Lung (tissue), 12 donors: Measurements from ENCODE around the gene UPK3A. TPM values are rescaled to one million over a fixed set of nuclear protein-coding genes. Genes with fewer than 3 reads are reported as not detected.

Experiments used
- ATAC-seq: fragments of 200-7000 bp; cut with Tn5 transposase; one replicate; pipeline ENCODE4 v1.9.1; 2020; ENCODE audit warnings: moderate number of reproducible peaks; ENCODE audit not compliant: insufficient read depth, low FRiP score
- DNase-seq, 3 donors: peaks; one replicate each; pipeline ENCODE4 v3.0.0-alpha.2; 2013 to 2017
- H3K27ac ChIP-seq, 2 donors: one replicate each; pipeline ENCODE4 v1.5.1; 2013; ENCODE audit warnings: mild to moderate bottlenecking in 2 of 2, moderate library complexity in 2 of 2, control low read depth in 1 of 2, inconsistent platforms in 1 of 2, low read depth in 1 of 2, low read length in 1 of 2
- H3K27me3 ChIP-seq, 3 donors: one replicate each; pipeline ENCODE4 v1.5.1; 2013; ENCODE audit warnings: low read length in 2 of 3; ENCODE audit not compliant: control insufficient read depth in 3 of 3, insufficient read depth in 3 of 3
- H3K36me3 ChIP-seq, 4 donors: one replicate each; pipeline ENCODE4 v1.5.1; 2013; ENCODE audit warnings: low read length in 4 of 4, mild to moderate bottlenecking in 1 of 4, moderate library complexity in 1 of 4; ENCODE audit not compliant: control insufficient read depth in 4 of 4, insufficient read depth in 4 of 4
- H3K4me1 ChIP-seq, 5 donors: one replicate each; pipeline ENCODE4 v1.5.1; 2013; ENCODE audit warnings: low read length in 5 of 5, mild to moderate bottlenecking in 2 of 5, moderate library complexity in 1 of 5; ENCODE audit not compliant: control insufficient read depth in 5 of 5, insufficient read depth in 5 of 5
- H3K4me3 ChIP-seq: one replicate; pipeline ENCODE4 v1.5.1; 2013; ENCODE audit warnings: mild to moderate bottlenecking, control low read depth, moderate library complexity
- H3K9ac ChIP-seq, 2 donors: one replicate each; pipeline ENCODE4 v1.5.1; 2013; ENCODE audit warnings: low read length in 2 of 2, control low read depth in 1 of 2; ENCODE audit not compliant: insufficient read depth in 1 of 2
- H3K9me3 ChIP-seq, 4 donors: one replicate each; pipeline ENCODE4 v1.5.1; 2013; ENCODE audit warnings: low read length in 3 of 4, mild to moderate bottlenecking in 1 of 4, moderate library complexity in 1 of 4; ENCODE audit not compliant: control insufficient read depth in 4 of 4, insufficient read depth in 3 of 4
- WGBS, 2 donors: extraction: QIAGEN DNeasy Blood & Tissue Kit; methylation state at CpG; one replicate each; pipeline ENCODE4 v1.1.7; 2013; 5-methylcytosine and 5-hydroxymethylcytosine counted together
- polyA plus RNA-seq, 2 donors: library from polyadenylated mRNA; stranded (reverse); fragments of 200-250 nt; gene quantifications; one replicate each; pipeline ENCODE4 v1.2.1, GENCODE V29; 2013
- total RNA-seq, 2 donors: library from RNA; depleted of rRNA in 1 of 2; stranded (reverse); fragments of >200 nt in 1 of 2; gene quantifications; one replicate each; pipeline ENCODE4 v1.2.1, GENCODE V29; 2014 to 2021
- TF ChIP-seq, protein P1 (sequence below): IDR thresholded peaks from 2 replicates; pipeline ENCODE4 v1.5.1; 2012; ENCODE audit warnings: mild to moderate bottlenecking; ENCODE audit errors: control extremely low read depth, extremely low read depth
- donor health status: control.
- donor health status: control.
- donor health status: Bipolar disorder and iron deficiency.
- donor health status: healthy.
- donor health status: DM: yes; HTN: yes; CAD: no.

The UPK3A gene
- total and polyA plus RNA-seq, 4 donors, result 0.30 to 0.55 TPM; not detected in 2

DNA sequence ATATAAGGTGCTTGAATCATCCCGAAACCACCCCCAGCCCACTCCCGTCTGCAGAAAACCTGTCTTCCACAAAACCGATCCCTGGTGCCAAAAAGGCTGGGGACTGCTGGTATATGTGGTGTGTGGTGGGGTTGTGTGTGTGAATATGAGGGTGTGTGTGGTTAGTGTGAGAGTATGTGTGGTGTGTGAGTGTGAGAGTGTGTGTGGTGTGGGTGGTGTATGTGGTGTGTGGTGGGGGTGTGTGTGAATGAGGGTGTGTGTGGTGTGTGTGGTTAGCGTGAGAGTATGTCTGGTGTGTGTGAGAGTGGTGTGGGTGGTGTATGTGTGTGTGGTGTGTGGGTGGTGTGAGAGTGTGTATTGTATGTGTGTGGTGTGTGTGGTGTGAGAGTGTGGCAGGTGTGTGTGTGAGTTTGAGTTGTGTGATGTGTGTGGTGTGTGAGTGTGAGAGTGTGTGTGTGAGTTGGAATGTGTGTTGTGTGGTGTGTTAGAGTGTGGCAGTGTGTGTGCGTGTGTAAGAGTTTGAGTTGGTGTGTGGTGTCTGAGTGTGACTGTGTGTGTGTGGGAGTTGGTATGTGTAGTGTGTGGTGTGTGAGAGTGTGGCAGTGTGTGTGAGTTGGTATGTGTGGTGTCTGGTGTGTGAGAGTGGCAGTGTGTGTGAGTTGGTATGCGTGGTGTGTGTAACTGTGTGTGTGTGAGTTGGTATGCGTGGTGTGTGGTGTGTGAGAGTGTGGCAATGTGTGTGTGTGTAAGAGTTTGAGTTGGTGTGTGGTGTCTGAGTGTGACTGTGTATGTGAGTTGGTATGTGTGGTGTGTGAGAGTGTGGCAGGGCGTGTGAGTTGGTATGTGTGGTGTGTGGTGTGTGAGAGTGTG, 6.5 kb downstream of the UPK3A start:
- TF ChIP-seq, protein P1, sequence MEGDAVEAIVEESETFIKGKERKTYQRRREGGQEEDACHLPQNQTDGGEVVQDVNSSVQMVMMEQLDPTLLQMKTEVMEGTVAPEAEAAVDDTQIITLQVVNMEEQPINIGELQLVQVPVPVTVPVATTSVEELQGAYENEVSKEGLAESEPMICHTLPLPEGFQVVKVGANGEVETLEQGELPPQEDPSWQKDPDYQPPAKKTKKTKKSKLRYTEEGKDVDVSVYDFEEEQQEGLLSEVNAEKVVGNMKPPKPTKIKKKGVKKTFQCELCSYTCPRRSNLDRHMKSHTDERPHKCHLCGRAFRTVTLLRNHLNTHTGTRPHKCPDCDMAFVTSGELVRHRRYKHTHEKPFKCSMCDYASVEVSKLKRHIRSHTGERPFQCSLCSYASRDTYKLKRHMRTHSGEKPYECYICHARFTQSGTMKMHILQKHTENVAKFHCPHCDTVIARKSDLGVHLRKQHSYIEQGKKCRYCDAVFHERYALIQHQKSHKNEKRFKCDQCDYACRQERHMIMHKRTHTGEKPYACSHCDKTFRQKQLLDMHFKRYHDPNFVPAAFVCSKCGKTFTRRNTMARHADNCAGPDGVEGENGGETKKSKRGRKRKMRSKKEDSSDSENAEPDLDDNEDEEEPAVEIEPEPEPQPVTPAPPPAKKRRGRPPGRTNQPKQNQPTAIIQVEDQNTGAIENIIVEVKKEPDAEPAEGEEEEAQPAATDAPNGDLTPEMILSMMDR, result no peak
- no peaks in the 10 kb centered on the region for H3K9me3 ChIP-seq
- WGBS, 2 donors, result 86 to 94% methylated on average over 8 of the region's 8 CpGs
- DNase-seq (no peak), ATAC-seq (no peak)
- no peaks in the 10 kb centered on the region for H3K36me3 ChIP-seq
- H3K27me3 ChIP-seq, result no peaks in the 10 kb centered on the region
- H3K9ac ChIP-seq, result no peak overlapping the region
- H3K27ac ChIP-seq, result no peak overlapping the region
- H3K4me3 ChIP-seq, result no peak overlapping the region
- peaks cover 0 to 4% (median 0%) of the 10 kb centered on the region in 5 donors for H3K4me1 ChIP-seq

DNA sequence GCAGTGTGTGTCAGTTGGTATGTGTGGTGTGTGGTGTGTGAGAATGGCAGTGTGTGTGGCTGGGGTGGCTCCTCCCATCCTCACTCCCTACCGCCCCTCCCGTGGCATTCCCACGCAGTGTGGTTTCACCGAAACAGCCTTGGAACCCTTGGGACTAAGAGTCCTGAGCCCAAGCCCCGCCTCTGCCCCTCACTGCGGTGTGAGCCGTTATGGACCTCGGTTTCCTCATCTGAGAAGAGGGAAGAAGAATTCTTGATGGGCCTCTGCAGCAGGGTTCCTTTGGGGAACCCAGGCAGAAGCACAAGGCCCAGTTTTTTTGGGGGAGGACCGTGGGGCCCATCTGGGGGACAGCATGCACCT, 7.2 kb downstream of the UPK3A start:
- WGBS, 2 donors, result 73 to 74% methylated on average over 9 of the region's 9 CpGs
- Histone ChIP-seq H3K27ac (no peak overlapping the region), H3K9me3 (no peaks in the 10 kb centered on the region), H3K36me3 (no peaks in the 10 kb centered on the region), H3K27me3 (no peaks in the 10 kb centered on the region), H3K9ac (no peak overlapping the region), H3K4me3 (no peak overlapping the region), H3K4me1 (peaks cover 0 to 4% (median 0%) of the 10 kb centered on the region in 5 donors)
- ATAC-seq, result no peak
- TF ChIP-seq, protein P1, result no peak
- DNase-seq, result no peak

DNA sequence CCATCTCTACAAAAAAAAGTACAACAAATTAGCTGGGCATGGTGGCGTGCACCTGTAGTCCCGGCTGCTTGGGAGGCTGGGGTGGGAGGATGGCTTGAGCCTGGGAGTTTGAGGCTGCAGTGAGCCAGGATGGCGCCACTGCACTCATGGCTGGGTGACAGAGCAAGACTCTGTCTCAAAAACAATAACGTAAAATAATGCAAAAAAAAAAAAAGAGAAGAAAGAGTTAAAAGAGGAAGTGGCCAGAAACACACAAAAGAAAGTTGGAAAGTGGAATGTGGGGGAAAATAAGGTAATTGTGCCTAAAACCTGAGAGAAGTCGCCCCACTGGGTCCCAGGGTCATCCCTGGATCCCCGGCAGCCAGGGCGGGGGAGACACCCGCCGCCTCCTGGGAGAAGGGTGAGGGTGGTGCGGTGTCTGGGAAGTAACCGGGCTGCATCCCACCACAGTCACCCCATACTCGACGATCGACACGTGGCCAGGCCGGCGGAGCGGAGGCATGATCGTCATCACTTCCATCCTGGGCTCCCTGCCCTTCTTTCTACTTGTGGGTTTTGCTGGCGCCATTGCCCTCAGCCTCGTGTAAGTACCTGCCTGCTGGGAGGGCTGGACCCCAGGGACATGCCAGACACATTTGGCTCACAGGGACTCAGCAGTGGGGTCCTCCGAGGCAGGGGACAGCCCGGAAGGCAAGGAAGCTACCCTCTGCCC, 8.1 kb downstream of the UPK3A start:
- ATAC-seq (no peak), DNase-seq (no peak)
- H3K9me3 ChIP-seq, result no peaks in the 10 kb centered on the region
- no peaks in the 10 kb centered on the region for H3K27me3 ChIP-seq
- H3K9ac ChIP-seq, result no peak overlapping the region
- WGBS, 2 donors, result 56 to 63% methylated on average over 23 of the region's 23 CpGs
- H3K36me3 ChIP-seq, result no peaks in the 10 kb centered on the region
- H3K27ac ChIP-seq, result no peak overlapping the region
- no peak overlapping the region for H3K4me3 ChIP-seq
- peaks cover 0 to 4% (median 0%) of the 10 kb centered on the region in 5 donors for H3K4me1 ChIP-seq
- TF ChIP-seq, protein P1, result no peak
